ENCODE results near the gene PCDHGA10. TPM values are rescaled to one million over a fixed set of nuclear protein-coding genes. Genes with fewer than 3 reads are reported as not detected.
"Not testable (repeated sequence)": the region's sequence is repeated elsewhere in the genome, so short reads cannot be mapped to it uniquely, and the experiment has no call there.

The PCDHGA10 gene
- total RNA-seq, 2 donors from 2014 or later = 0.06 to 0.08 TPM

GRCh38 chr5:141384471-141385267 lies 28.1 kb upstream of the PCDHGA10 start:
- Mint-ChIP-seq H3K4me3 (no peak overlapping the region), H3K36me3 (ENCODE audit: low read depth) (peaks cover 11% of the 10 kb centered on the region), H3K4me1 (no peaks in the 10 kb centered on the region), H3K27ac (no peak overlapping the region), H3K9me3 (peaks cover 14% of the 10 kb centered on the region), H3K27me3 (peaks cover 54% of the 10 kb centered on the region)
- no peak for ATAC-seq (replicated peaks)

GRCh38 chr5:141387557-141388311 lies 25.1 kb upstream of the PCDHGA10 start, which contains the start of gene PCDHGB4:
TSS of gene PCDHGB4 (plus strand) at chr5:141387698. CDS start at chr5:141387885, 187 bp downstream.
- Mint-ChIP-seq H3K36me3 (ENCODE audit: low read depth) (peaks cover 12% of the 10 kb centered on the region), H3K4me3 (peak within 1 kb of the TSS; percentile 22), H3K9me3 (peaks cover 22% of the 10 kb centered on the region), H3K27me3 (peaks cover 60% of the 10 kb centered on the region)
- not testable (repeated sequence) for H3K27ac Mint-ChIP-seq, H3K4me1 Mint-ChIP-seq
- peak; percentile 48 for ATAC-seq (replicated peaks)

GRCh38 chr5:141388661-141389060 lies 24.1 kb upstream of the PCDHGA10 start:
- Mint-ChIP-seq H3K4me3 (no peak overlapping the region), H3K9me3 (peaks cover 22% of the 10 kb centered on the region), H3K36me3 (ENCODE audit: low read depth) (peaks cover 10% of the 10 kb centered on the region), H3K27ac (no peak overlapping the region), H3K27me3 (peaks cover 59% of the 10 kb centered on the region), H3K4me1 (no peaks in the 10 kb centered on the region)
- ATAC-seq (replicated peaks) = no peak

GRCh38 chr5:141389153-141390042 lies 23.4 kb upstream of the PCDHGA10 start:
- Mint-ChIP-seq H3K9me3 (peaks cover 27% of the 10 kb centered on the region), H3K36me3 (ENCODE audit: low read depth) (peaks cover 10% of the 10 kb centered on the region), H3K4me1 (no peaks in the 10 kb centered on the region), H3K4me3 (no peak overlapping the region), H3K27me3 (peaks cover 59% of the 10 kb centered on the region), H3K27ac (no peak overlapping the region)
- no peak for ATAC-seq (replicated peaks)

GRCh38 chr5:141392429-141393198 lies 20.2 kb upstream of the PCDHGA10 start, which contains the start of gene PCDHGA8:
TSS of gene PCDHGA8 (plus strand) at chr5:141392633. CDS start at chr5:141392814, 181 bp downstream.
- H3K4me1 Mint-ChIP-seq = no peaks in the 10 kb centered on the region
- H3K36me3 Mint-ChIP-seq (ENCODE audit: low read depth) = peaks cover 10% of the 10 kb centered on the region
- H3K27ac Mint-ChIP-seq = no peak within 1 kb of the TSS
- no peak for ATAC-seq (replicated peaks)
- H3K9me3 Mint-ChIP-seq = peaks cover 21% of the 10 kb centered on the region
- no peak within 1 kb of the TSS for H3K4me3 Mint-ChIP-seq
- H3K27me3 Mint-ChIP-seq = peaks cover 54% of the 10 kb centered on the region

- Mint-ChIP-seq H3K4me1 (no peaks in the 10 kb centered on the region), H3K36me3 (ENCODE audit: low read depth) (peaks cover 9% of the 10 kb centered on the region), H3K4me3 (no peak overlapping the region), H3K27me3 (peaks cover 52% of the 10 kb centered on the region), H3K27ac (no peak overlapping the region), H3K9me3 (peaks cover 21% of the 10 kb centered on the region)
- ATAC-seq (replicated peaks) = no peak
Measured at GRCh38 chr5:141393267-141393666, 19.5 kb upstream of the PCDHGA10 start.

- not testable (repeated sequence) for H3K4me1 Mint-ChIP-seq; ATAC-seq (replicated peaks); H3K27ac Mint-ChIP-seq; H3K4me3 Mint-ChIP-seq; H3K36me3 Mint-ChIP-seq (ENCODE audit: low read depth)
- H3K27me3 Mint-ChIP-seq = peaks cover 52% of the 10 kb centered on the region
- peaks cover 13% of the 10 kb centered on the region for H3K9me3 Mint-ChIP-seq
Measured at GRCh38 chr5:141394401-141395187, 18.2 kb upstream of the PCDHGA10 start.

GRCh38 chr5:141397756-141398551 lies 14.8 kb upstream of the PCDHGA10 start, which contains the start of gene PCDHGB5:
TSS of gene PCDHGB5 (plus strand) at chr5:141397947. CDS start at chr5:141398128, 181 bp downstream.
- not testable (repeated sequence) for H3K9me3 Mint-ChIP-seq; H3K4me1 Mint-ChIP-seq; H3K27ac Mint-ChIP-seq; H3K4me3 Mint-ChIP-seq; H3K36me3 Mint-ChIP-seq (ENCODE audit: low read depth)
- H3K27me3 Mint-ChIP-seq = peaks cover 53% of the 10 kb centered on the region
- peak; percentile 70 for ATAC-seq (replicated peaks)

- peaks cover 9% of the 10 kb centered on the region for H3K9me3 Mint-ChIP-seq
- H3K4me3 Mint-ChIP-seq = no peak overlapping the region
- peaks cover 6% of the 10 kb centered on the region for H3K36me3 Mint-ChIP-seq (ENCODE audit: low read depth)
- ATAC-seq (replicated peaks) = no peak
- peaks cover 56% of the 10 kb centered on the region for H3K27me3 Mint-ChIP-seq
- H3K27ac Mint-ChIP-seq = no peak overlapping the region
- no peaks in the 10 kb centered on the region for H3K4me1 Mint-ChIP-seq
Measured at GRCh38 chr5:141398608-141399007, 14.2 kb upstream of the PCDHGA10 start.

- Mint-ChIP-seq H3K4me1 (no peaks in the 10 kb centered on the region), H3K27me3 (peaks cover 56% of the 10 kb centered on the region), H3K36me3 (ENCODE audit: low read depth) (peaks cover 6% of the 10 kb centered on the region), H3K27ac (no peak overlapping the region), H3K4me3 (no peak overlapping the region), H3K9me3 (peaks cover 4% of the 10 kb centered on the region)
- ATAC-seq (replicated peaks) = no peak
Measured at GRCh38 chr5:141399555-141400258, 13.1 kb upstream of the PCDHGA10 start.

- H3K27me3 Mint-ChIP-seq = peaks cover 58% of the 10 kb centered on the region
- H3K4me3 Mint-ChIP-seq = peak within 1 kb of the TSS; percentile 36
- H3K9me3 Mint-ChIP-seq = peaks cover 4% of the 10 kb centered on the region
- H3K27ac Mint-ChIP-seq = no peak within 1 kb of the TSS
- peaks cover 6% of the 10 kb centered on the region for H3K36me3 Mint-ChIP-seq (ENCODE audit: low read depth)
- no peak for ATAC-seq (replicated peaks)
- H3K4me1 Mint-ChIP-seq = no peaks in the 10 kb centered on the region
Measured at GRCh38 chr5:141402553-141403243, 10.1 kb upstream of the PCDHGA10 start, which contains the start of gene PCDHGA9. TSS of gene PCDHGA9 (plus strand) at chr5:141402778. CDS start at chr5:141402953, 175 bp downstream.
